ENCODE measurements around the gene NEGR1.

The NEGR1 gene

GRCh38 chr1:72281144-72281543 is 1.2 kb downstream of the NEGR1 start:
- no peak for TF ChIP-seq CTCF (IDR thresholded peaks at IDR 0.05; ENCODE audit: low read depth, low read length, missing control alignments)
- H3K4me3 ChIP-seq (ENCODE audit: low read depth, low read length): no peak overlapping the region
- no peak for DNase-seq (ENCODE audit: low read depth)

DNA sequence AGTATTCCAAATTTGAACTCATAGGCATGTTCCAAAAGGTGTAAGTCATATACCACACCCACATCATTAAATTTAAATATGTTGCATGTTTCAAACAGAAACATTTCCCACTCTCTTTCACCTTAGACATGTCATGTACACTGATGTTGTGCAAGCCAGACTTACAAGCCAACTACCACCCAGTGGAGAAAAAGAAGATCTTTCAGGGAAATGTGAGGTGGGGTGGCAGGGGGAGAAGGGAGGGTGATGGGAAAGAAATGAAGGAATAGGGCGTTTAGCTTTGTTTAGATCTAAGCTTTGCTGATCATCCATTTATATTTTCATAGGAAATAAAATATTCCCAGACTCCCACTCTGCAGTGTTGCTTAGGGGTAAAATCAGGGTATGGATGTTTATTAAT is 1.6 kb downstream of the NEGR1 start:
- no peak for DNase-seq (ENCODE audit: low read depth)
- H3K4me3 ChIP-seq (ENCODE audit: low read depth, low read length): no peak overlapping the region
- TF ChIP-seq CTCF (IDR thresholded peaks at IDR 0.05; ENCODE audit: low read depth, low read length, missing control alignments): no peak

- DNase-seq (ENCODE audit: low read depth): no peak
- no peak for TF ChIP-seq CTCF (IDR thresholded peaks at IDR 0.05; ENCODE audit: low read depth, low read length, missing control alignments)
- H3K4me3 ChIP-seq (ENCODE audit: low read depth, low read length): no peak overlapping the region
Observed at GRCh38 chr1:72280131-72280530, 2.2 kb downstream of the NEGR1 start.

- TF ChIP-seq CTCF (IDR thresholded peaks at IDR 0.05; ENCODE audit: low read depth, low read length, missing control alignments): no peak
- H3K4me3 ChIP-seq (ENCODE audit: low read depth, low read length): no peak overlapping the region
- no peak for DNase-seq (ENCODE audit: low read depth)
Observed at GRCh38 chr1:72278461-72278860, 3.9 kb downstream of the NEGR1 start.

DNA sequence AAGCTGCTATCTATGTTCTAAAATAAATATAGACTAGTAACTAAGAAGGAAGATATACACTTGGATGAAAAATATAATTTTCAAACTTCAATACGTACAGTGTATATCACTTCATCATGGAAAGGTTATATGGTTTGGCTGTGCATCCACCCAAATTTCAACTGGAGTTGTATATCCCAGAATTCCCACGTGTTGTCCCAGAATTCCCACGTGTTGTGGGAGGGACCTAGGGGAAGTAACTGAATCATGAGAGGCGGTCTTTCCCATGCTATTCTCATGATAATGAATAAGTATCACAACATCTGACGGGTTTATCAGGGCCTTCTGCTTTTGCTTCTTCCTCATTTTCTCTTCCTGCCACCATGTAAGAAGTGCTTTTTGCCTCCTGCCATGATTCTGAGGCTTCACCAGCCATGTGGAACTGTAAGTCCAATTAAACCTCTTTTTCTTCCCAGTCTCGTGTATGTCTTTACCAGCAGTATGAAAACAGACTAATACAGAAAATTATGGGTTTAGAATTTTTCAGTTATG is 10.7 kb downstream of the NEGR1 start:
- H3K4me3 ChIP-seq (ENCODE audit: low read depth, low read length): no peak overlapping the region
- DNase-seq (ENCODE audit: low read depth): no peak
- TF ChIP-seq CTCF (IDR thresholded peaks at IDR 0.05; ENCODE audit: low read depth, low read length, missing control alignments): no peak

- no peak for TF ChIP-seq CTCF (IDR thresholded peaks at IDR 0.05; ENCODE audit: low read depth, low read length, missing control alignments)
- no peak overlapping the region for H3K4me3 ChIP-seq (ENCODE audit: low read depth, low read length)
- DNase-seq (ENCODE audit: low read depth): no peak
Observed at GRCh38 chr1:72262735-72263134, 19.6 kb downstream of the NEGR1 start.

DNA sequence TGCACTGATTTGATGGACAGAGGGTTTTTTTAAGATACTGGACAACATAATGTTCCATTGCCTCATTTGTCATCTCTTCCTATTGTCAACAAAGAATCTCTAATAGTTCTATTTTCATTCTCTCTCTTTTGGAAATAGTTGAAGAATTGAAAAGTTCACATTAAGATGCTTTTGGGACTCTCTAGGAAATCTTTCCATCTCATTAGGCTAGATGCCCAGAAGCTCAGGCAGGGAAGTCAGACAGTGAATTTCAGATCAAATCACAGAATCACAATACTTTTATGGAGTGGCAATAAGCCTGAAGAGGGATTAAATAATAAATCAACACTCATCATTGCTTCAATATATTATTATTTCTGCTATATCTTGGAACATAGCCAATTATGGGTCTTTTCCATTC is 29.2 kb downstream of the NEGR1 start:
- no peak for DNase-seq (ENCODE audit: low read depth)
- no peak for TF ChIP-seq CTCF (IDR thresholded peaks at IDR 0.05; ENCODE audit: low read depth, low read length, missing control alignments)
- H3K4me3 ChIP-seq (ENCODE audit: low read depth, low read length): no peak overlapping the region
